NB4 (cell line): ENCODE measurements around the gene ITSN1.

Source experiments
- MYC ChIP-seq: IDR thresholded peaks from 2 replicates; pipeline ENCODE4 v1.6.1; 2011; ENCODE audit warnings: low read depth, low read length
- POLR2A ChIP-seq: IDR thresholded peaks from 2 replicates; pipeline ENCODE4 v1.6.1; 2011; ENCODE audit warnings: mild to moderate bottlenecking; ENCODE audit not compliant: insufficient read length; ENCODE audit errors: extremely low read depth
- TF ChIP-seq, protein P1 (sequence below): IDR thresholded peaks from one replicate; pipeline ENCODE4 v1.5.1; 2012; ENCODE audit warnings: low read depth, low read length
- TF ChIP-seq, protein P2 (sequence below): IDR thresholded peaks from 2 replicates; pipeline ENCODE4 v1.6.1; 2011; ENCODE audit warnings: low read depth, low read length

DNA sequence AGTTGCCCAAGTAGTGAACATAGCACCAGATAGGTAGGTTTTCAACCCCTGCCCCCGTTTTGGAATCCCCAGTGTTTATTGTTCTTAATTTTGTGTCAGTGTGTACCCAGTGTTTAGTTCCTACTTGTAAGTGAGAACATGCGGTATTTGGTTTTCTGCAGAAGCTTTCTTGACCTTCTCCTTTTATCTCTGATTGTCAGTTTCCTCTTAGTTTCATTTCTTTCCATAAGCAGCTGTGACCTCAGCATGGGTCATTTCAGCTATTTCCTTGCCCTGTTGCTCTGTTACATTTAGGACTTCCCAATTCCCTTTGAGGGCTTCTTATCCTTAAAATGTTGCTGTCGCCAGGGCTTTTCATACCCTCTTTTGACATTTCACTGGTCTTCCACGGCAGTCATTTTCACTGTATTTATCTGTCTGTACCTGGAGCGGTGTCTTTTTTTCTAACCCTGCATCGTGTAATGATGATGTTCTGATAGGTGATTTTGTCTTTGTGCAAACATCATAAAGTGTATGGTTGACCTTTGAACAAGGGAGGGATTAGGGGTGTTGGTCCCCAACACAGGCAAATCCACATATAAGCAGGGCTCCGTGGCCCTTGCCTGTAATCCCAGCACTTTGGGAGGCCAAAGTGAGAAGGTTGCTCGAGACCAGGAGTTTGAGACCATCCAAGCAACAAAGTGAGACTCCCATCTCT, 15.0 kb downstream of the ITSN1 start:
- TF ChIP-seq, protein P1, sequence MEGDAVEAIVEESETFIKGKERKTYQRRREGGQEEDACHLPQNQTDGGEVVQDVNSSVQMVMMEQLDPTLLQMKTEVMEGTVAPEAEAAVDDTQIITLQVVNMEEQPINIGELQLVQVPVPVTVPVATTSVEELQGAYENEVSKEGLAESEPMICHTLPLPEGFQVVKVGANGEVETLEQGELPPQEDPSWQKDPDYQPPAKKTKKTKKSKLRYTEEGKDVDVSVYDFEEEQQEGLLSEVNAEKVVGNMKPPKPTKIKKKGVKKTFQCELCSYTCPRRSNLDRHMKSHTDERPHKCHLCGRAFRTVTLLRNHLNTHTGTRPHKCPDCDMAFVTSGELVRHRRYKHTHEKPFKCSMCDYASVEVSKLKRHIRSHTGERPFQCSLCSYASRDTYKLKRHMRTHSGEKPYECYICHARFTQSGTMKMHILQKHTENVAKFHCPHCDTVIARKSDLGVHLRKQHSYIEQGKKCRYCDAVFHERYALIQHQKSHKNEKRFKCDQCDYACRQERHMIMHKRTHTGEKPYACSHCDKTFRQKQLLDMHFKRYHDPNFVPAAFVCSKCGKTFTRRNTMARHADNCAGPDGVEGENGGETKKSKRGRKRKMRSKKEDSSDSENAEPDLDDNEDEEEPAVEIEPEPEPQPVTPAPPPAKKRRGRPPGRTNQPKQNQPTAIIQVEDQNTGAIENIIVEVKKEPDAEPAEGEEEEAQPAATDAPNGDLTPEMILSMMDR, result no peak
- no peak for TF ChIP-seq POLR2A
- TF ChIP-seq, protein P2, sequence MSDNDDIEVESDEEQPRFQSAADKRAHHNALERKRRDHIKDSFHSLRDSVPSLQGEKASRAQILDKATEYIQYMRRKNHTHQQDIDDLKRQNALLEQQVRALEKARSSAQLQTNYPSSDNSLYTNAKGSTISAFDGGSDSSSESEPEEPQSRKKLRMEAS, result peak; percentile 64; the same call in 1 of the 2 replicates
- peak; percentile 48 for TF ChIP-seq MYC
